Measurements from ENCODE around the gene SP5. TPM values are rescaled to one million over a fixed set of nuclear protein-coding genes. Genes with fewer than 3 reads are reported as not detected.

The SP5 gene
- total RNA-seq, 4 donors from 2014 or later, result 2.6 to 7.0 (median 4.4) TPM; not detected in 1

DNA sequence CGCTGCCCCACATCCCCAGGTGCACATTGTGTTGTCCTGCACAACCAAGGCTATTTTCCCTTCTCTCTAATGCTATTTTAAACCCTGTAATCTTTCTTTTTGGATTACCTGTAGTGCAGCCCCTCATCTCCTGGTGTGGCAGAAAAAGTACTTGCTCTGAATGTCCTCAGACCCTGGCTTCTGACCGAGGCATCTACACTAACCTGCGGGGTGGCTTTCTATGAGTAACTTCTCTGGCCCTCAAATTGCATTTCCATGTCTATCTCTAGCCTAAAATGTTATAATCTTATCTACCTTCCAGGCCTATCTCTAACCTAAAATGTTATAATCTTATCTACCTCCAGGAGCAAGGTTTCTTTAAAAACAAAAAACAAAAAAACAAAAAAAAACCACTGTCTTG lies 18.2 kb upstream of the SP5 start:
- TF ChIP-seq CTCF (IDR thresholded peaks at IDR 0.05; ENCODE audit: low read depth), result no peak

DNA sequence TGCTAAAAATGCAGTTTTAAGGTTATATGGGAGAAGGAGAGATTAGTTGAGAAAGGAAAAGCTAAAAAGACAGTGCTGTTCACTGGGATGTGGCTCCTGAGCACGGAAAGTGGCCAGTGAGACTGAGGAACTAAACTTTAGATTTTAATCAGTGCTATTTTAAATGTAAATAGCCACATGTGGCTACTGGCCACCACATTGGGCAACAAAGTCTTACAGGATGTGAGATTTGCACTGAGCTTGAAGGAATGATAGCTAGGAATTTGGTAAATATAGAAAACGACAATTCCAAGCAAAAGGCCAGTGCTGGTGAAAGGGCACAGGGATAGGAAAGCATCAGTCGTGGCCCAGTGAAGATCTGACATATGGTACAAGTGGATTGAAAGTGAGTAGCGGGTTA lies 14.1 kb upstream of the SP5 start:
- no peak for TF ChIP-seq CTCF (IDR thresholded peaks at IDR 0.05; ENCODE audit: low read depth)

- TF ChIP-seq CTCF (IDR thresholded peaks at IDR 0.05; ENCODE audit: low read depth), result no peak
Observed at GRCh38 chr2:170703776-170704476, 11.2 kb upstream of the SP5 start.

DNA sequence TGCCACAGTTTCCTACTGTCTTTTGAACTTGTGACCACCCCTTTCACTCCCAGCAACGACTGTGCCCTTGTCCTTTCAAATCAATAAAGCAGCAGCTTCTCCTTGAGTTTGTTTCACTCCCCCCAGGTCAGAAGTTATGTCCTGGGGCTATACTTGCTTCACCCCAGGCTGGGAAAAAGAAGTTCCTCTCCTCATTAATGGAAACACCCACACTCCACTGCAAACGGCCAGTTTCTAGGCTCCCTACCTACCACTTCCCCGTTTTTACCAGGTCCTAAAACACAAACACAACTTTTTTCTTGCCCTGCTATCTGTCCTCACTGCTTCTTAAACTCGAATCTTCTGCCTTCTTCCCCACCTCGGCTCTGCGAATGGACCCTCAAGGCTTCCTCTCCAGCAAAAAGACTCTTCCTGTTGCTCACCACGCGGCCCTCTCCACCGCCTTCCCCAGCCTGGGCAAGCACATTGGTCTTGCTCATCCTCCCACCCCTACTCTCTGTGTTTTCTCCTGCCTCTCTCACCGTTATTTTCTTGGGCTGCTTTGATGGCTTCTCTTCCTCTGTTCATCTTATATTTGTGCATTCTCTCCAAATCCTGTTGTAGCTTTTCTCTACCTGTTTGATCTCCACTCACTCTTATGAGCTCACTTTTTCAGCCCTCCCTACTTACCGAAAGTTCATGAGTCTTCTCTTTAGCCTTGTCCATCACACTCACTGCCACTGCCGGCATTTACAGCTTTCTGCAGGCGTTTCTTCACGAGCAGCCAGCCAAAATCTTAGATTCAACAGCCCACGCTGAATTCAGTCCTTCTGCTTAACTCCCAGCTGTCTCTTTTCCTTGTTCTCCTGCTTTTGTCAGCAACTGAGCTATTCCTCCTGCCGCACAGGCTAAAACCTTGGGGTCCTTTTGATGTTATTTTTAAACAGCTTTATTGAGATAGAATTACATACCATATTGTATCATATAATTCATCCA lies 7.0 kb upstream of the SP5 start:
- no peak for TF ChIP-seq CTCF (IDR thresholded peaks at IDR 0.05; ENCODE audit: low read depth)

- TF ChIP-seq CTCF (IDR thresholded peaks at IDR 0.05; ENCODE audit: low read depth), result no peak
Observed at GRCh38 chr2:170710609-170710979, 4.5 kb upstream of the SP5 start.

- TF ChIP-seq CTCF (IDR thresholded peaks at IDR 0.05; ENCODE audit: low read depth), result no peak
Observed at GRCh38 chr2:170711196-170711773, 3.9 kb upstream of the SP5 start.

All from subcutaneous adipose tissue (tissue), 4 donors.